RKO (cell line): ENCODE data around the gene DNAAF8.

Source experiments
- DNase-seq: peaks from one replicate; pipeline ENCODE4 v3.0.0-alpha.2; 2016; ENCODE audit warnings: low spot score

Gene DNAAF8

DNA sequence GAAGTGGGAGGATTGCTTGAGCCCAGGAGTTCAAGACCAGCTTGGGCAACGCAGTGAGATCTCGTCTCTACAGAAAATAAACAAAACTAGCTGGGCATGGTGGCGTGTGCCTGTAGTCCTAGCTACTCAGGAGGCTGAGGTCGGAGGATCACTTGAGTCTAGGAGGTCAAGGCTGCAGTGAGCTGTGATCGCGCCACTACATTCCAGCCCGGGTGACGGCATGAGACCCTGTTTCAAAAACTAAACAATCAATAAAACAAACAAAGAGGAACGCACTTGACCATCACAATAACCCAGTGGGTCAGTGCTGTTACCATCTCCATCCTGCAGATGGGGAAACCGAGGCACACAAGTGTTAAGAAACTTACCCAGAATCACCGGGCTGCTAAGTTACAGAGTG lies 18.9 kb downstream of the DNAAF8 start:
- DNase-seq, result no peak

DNA sequence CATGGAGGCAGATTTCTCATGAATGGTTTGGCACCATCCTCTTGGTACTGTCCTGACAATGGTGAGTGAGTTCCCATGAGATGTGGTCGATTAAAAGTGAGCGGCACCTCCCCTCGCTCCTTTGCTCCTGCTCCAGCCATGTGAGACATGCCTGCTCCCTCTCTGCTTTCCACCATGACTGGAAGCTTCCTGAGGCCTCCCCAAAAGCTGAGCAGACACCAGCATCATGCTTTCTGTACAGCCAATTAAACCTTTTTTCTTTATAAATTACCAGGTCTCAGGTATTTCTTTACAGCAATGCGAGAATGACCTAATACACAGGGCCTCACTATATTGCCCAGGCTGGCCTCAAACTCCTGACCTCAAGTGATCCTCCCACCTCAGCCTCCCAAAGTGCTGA lies 20.5 kb downstream of the DNAAF8 start:
- DNase-seq, result no peak

GRCh38 chr16:4755687-4756086 lies 21.4 kb downstream of the DNAAF8 start:
- DNase-seq, result no peak

GRCh38 chr16:4760221-4760910 lies 26.0 kb downstream of the DNAAF8 start:
- DNase-seq, result no peak

- DNase-seq, result no peak
These were observed 27.9 kb downstream of the DNAAF8 start for GRCh38 chr16:4762205-4762604.

GRCh38 chr16:4763791-4764190 lies 29.5 kb downstream of the DNAAF8 start:
- DNase-seq, result peak; percentile 33

DNA sequence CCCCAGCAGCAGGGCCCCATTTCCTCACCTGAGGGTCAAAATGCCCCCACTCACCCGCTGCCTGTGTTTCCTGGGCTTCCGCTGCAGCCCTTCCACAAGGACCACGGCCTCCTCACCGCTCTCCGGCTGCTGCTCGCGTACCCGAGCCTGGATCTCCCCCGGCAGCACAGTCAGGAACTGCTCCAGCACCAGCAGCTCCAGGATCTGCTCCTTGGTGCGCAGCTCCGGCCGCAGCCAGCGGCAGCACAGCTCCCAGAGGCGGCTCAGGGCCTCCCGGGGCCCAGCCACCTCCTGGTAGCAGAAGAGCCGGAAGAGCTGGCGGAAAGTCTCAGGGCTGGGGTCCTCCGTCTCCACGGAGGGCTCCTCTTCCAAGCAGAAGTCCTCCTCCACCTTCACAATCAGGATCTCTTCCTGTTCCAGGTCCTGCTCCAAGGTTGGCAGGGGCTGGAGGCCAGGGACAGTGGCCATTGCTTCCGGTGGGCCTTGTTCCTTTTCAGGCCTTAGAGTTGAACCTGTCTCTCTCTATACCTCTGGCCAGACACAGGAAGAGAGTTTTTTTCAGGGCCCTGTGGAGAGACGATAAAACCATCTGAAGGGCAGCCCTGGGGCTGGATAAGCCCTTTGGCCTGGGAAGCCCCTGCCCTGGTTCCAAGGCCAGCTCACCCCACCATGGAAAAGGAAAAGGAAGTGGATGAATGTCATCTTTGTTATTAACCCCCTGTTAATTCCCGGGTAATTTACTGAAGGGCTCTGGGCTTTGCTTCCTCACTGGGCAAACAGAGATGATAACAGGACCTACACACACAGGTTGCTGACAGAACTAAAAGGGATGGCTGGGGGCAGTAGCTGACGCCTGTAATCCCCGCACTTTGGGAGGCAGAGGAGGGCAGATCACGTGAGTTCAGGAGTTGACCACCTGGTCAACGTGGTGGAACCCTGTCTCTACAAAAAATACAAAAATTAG lies 31.5 kb downstream of the DNAAF8 start:
- DNase-seq, result no peak

DNA sequence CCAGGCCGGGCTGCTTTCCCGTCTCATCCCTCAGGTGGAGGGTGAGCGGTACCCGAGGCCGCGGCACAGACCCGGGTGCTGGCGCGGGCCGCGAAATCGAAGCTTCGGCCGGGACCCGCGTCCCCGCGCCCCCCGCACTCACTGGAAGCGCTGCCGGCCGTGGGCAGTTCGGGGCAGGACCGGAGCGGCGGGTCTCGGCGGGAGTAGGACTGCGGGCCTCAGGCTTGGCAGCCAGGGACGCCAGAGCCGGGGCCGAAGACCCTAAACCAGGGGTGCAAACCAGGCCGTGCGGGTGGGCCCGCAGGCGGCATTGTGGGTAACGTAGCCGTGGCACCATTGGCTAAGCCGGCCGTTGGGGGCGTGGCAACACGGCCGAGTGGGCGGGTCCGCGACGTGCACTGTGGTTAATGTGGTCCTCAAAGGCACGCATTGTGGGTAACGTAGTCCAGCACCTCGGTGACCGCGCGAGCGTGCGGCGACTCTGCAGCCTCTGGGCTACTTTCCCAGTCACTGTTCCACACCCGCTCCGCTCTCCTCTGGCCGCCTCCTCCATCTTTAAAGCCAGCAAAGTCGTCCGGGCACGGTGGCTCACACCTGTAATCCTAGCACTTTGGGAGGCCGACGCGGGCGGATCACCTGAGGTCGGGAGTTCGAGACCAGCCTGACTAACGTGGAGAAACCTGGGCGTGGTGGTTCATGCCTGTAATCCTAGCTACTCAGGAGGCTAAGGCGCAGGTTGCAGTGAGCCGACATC lies 32.7 kb downstream of the DNAAF8 start, which contains the start of gene ZNF500:
Gene ZNF500, minus strand, starts transcription at position 288 of the 754 bp plus-strand sequence. CDS start 1,184 bp downstream, outside the sequence.
- DNase-seq, result peak; percentile 97

DNA sequence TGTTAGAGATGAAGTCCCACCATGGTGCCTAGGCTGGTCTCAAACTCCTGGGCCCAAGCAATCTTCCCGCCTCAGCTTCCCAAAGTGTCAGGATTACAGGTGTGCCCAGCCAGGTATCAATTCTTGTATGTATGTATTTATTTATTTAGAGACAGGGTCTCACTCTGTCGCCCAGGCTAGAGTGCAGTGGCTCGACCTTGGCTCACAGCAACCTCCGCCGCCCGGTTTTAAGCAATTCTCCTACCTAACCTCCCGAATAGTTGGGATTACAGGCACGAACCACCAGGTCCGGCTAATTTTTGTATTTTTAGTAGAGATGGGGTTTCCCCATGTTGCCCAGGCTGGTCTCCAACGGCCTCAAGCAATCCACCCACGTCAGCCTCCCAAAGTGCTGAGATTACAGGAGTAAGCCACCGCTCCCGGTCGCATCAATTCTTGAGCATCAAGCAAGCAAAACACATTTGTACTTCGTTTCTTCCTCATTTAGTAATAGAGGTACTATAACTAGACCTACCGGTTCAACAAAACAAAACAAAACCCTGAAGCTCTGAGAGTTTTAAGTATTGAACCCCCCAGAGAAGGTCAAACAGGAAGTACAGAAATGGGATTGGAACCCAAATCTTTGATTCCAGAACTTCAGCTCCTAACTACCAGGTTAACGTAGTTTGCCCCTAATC lies 33.7 kb downstream of the DNAAF8 start:
- DNase-seq, result peak; percentile 47

GRCh38 chr16:4768549-4769305 lies 34.4 kb downstream of the DNAAF8 start:
- DNase-seq, result peak; percentile 96

- DNase-seq, result no peak
These were observed 34.9 kb downstream of the DNAAF8 start for GRCh38 chr16:4769306-4769638.

- DNase-seq, result no peak
These were observed 37.3 kb downstream of the DNAAF8 start for GRCh38 chr16:4771646-4772045.

DNA sequence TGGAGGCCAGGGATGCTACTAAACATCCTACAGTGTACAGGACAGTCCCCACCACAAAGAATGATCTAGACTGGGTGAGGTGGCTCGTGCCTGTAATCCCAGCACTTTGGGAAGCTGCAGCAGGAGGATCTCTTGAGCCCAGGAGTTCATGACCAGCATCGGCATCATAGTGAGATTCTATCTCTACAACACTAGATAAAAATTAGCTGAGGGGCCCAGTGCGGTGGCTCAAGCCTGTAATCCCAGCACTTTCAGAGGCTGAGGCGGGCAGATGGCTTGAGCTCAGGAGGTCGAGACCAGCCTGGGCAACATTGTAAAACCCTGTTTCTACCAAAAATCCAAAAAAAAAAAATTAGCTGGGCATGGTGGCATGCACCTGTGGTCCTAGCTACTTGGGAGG lies 38.0 kb downstream of the DNAAF8 start:
- no peak for DNase-seq

GRCh38 chr16:4775005-4775404 lies 40.7 kb downstream of the DNAAF8 start:
- DNase-seq, result no peak

DNA sequence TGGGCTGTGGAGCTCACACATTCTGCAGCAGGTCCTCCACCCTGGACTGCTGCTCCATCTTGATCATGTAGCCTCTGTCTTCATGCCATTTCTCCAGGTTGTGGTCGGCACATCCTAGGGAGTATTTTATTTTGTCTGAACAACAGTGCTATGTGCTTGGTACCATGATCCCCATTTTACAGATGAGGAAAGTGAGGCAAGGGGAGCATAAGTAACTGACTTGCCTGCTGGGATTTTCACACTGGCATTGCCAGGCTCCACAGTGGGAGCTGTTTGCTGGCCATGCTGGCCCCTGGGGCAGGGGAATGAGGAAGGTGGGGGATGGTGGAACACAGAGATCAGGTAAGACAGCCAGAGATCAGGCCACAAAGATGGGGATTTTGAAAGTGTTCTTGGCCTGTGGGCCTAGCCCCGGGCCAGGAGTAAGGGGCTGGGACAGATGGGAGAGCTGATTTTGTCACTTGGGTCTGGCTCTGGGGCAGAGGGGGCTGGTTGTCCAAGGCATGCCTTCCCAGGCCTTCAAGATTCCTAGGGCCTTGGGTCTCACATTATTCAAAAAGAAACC lies 41.9 kb downstream of the DNAAF8 start:
- DNase-seq, result no peak

GRCh38 chr16:4777339-4778049 lies 43.2 kb downstream of the DNAAF8 start:
- no peak for DNase-seq

DNA sequence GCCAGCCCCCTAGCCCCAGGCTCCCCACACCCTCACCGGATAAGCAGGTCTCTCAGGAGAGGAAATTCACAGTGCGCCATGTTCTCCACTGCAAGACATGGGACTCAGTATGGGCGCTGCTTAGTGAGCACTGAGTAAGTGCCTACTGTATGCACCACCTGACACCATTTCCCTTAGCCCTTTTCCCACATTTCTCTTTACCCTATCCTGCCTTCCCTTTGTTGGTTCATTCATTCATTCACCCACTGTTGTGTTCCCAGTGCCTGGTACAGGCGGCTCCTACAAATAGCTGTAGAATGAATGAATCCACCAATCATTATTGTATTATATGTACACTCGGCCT lies 43.7 kb downstream of the DNAAF8 start:
- no peak for DNase-seq

GRCh38 chr16:4780235-4780634 lies 45.9 kb downstream of the DNAAF8 start:
- DNase-seq, result peak; percentile 49

GRCh38 chr16:4783251-4783950 lies 49.1 kb downstream of the DNAAF8 start:
- DNase-seq, result no peak

DNA sequence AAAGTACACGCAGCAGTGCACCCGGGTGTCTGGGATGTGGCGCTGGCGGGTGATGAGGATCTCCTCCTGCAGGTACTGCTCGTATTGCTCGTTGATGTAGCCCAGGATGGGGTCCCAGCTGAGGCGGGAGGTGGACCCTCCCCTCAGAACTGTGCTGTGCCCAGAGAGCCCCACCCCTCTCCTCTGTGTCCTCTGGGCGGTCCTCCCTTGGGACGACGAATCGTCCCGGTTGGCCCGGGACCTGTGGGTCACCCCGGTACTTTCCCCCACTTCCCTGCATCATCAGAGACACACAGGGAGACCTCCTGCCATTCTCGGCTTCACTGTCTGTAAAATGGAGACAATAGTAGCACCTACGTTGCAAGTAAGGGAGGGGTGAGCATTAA lies 49.6 kb downstream of the DNAAF8 start:
- no peak for DNase-seq
